Measurements from ENCODE around the gene KIAA1328. TPM values are rescaled to one million over a fixed set of nuclear protein-coding genes. Genes with fewer than 3 reads are reported as not detected.

KIAA1328 gene
- total RNA-seq, 1 experiment from 2014 or later = 4.9 TPM

- H3K4me3 Mint-ChIP-seq (ENCODE audit: unreplicated experiment) = no peak overlapping the region
- TF ChIP-seq CTCF (IDR thresholded peaks at IDR 0.05; ENCODE audit: insufficient read depth in 1 of 2, low read depth in 1 of 2, low read length in 1 of 2, severe bottlenecking in 1 of 2, unreplicated experiment in 1 of 2) = no peak
- CTCF ChIA-PET = no interaction called here
- Histone ChIP-seq H3K4me1 (no peaks in the 10 kb centered on the region), H3K36me3 (ENCODE audit: control insufficient read depth, insufficient read depth, low read length) (no peaks in the 10 kb centered on the region), H3K4me3 (ENCODE audit: low read depth, low read length) (no peak overlapping the region), H3K27me3 (replicated peaks; ENCODE audit: control insufficient read depth, insufficient read depth, low read length) (no peaks in the 10 kb centered on the region), H3K9me3 (no peaks in the 10 kb centered on the region)
- DNase-seq = no peak
- no peaks in the 10 kb centered on the region for H3K9me3 Mint-ChIP-seq (ENCODE audit: unreplicated experiment)
- H3K27ac Mint-ChIP-seq (ENCODE audit: unreplicated experiment) = no peak overlapping the region
- peaks cover 3% of the 10 kb centered on the region for H3K4me1 Mint-ChIP-seq (ENCODE audit: low read depth, unreplicated experiment)
- no peaks in the 10 kb centered on the region for H3K36me3 Mint-ChIP-seq (ENCODE audit: insufficient read depth, unreplicated experiment)
- H3K27me3 Mint-ChIP-seq (ENCODE audit: insufficient read depth, unreplicated experiment) = no peaks in the 10 kb centered on the region
- POLR2A ChIA-PET = no interaction called here
- BruUV-seq (replicated peaks) = no TSS peak
- intact Hi-C loops (cut with micrococcal nuclease; ENCODE audit: unreplicated experiment) = no loop called here
These were observed 396.4 kb downstream of the KIAA1328 start for GRCh38 chr18:37225279-37225678.

- Mint-ChIP-seq H3K36me3 (ENCODE audit: insufficient read depth, unreplicated experiment) (no peaks in the 10 kb centered on the region), H3K4me3 (ENCODE audit: unreplicated experiment) (no peak overlapping the region), H3K27me3 (ENCODE audit: insufficient read depth, unreplicated experiment) (no peaks in the 10 kb centered on the region), H3K27ac (ENCODE audit: unreplicated experiment) (no peak overlapping the region), H3K4me1 (ENCODE audit: low read depth, unreplicated experiment) (peaks cover 5% of the 10 kb centered on the region), H3K9me3 (ENCODE audit: unreplicated experiment) (no peaks in the 10 kb centered on the region)
- POLR2A ChIA-PET = no interaction called here
- Histone ChIP-seq H3K9me3 (no peaks in the 10 kb centered on the region), H3K27me3 (replicated peaks; ENCODE audit: control insufficient read depth, insufficient read depth, low read length) (no peaks in the 10 kb centered on the region), H3K36me3 (ENCODE audit: control insufficient read depth, insufficient read depth, low read length) (no peaks in the 10 kb centered on the region), H3K4me1 (no peaks in the 10 kb centered on the region), H3K4me3 (ENCODE audit: low read depth, low read length) (no peak overlapping the region)
- no peak for DNase-seq
- no peak for TF ChIP-seq CTCF (IDR thresholded peaks at IDR 0.05; ENCODE audit: insufficient read depth in 1 of 2, low read depth in 1 of 2, low read length in 1 of 2, severe bottlenecking in 1 of 2, unreplicated experiment in 1 of 2)
- intact Hi-C loops (cut with micrococcal nuclease; ENCODE audit: unreplicated experiment) = no loop called here
- no TSS peak for BruUV-seq (replicated peaks)
- CTCF ChIA-PET = no interaction called here
These were observed 401.8 kb downstream of the KIAA1328 start for GRCh38 chr18:37230768-37231167.

DNA sequence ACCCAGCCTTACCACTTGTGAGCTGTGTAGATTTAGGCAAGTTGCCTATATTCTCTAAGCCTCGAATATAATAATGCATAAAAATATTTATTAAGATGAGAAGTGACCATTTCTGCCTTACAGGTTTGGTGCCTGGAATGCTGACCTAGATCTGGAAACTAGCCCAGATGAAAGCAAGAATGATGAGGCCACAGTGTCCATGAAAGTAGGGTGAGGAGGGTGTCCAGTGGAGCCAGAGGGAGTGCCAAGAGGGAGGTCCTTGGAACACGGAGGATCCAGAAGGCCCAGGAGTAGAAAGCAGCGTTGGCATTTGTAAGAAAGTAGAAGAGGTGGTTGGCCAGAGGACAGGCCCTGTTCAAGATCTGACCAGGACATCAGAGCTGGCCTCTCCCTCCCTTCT lies 402.3 kb downstream of the KIAA1328 start:
- no peaks in the 10 kb centered on the region for H3K9me3 ChIP-seq
- Mint-ChIP-seq H3K27ac (ENCODE audit: unreplicated experiment) (no peak overlapping the region), H3K4me3 (ENCODE audit: unreplicated experiment) (no peak overlapping the region), H3K9me3 (ENCODE audit: unreplicated experiment) (no peaks in the 10 kb centered on the region), H3K36me3 (ENCODE audit: insufficient read depth, unreplicated experiment) (no peaks in the 10 kb centered on the region), H3K4me1 (ENCODE audit: low read depth, unreplicated experiment) (peaks cover 5% of the 10 kb centered on the region), H3K27me3 (ENCODE audit: insufficient read depth, unreplicated experiment) (no peaks in the 10 kb centered on the region)
- BruUV-seq (replicated peaks) = no TSS peak
- ChIA-PET POLR2A (no interaction called here), CTCF (no interaction called here)
- H3K36me3 ChIP-seq (ENCODE audit: control insufficient read depth, insufficient read depth, low read length) = no peaks in the 10 kb centered on the region
- no peaks in the 10 kb centered on the region for H3K27me3 ChIP-seq (replicated peaks; ENCODE audit: control insufficient read depth, insufficient read depth, low read length)
- intact Hi-C loops (cut with micrococcal nuclease; ENCODE audit: unreplicated experiment) = no loop called here
- no peak for DNase-seq
- no peaks in the 10 kb centered on the region for H3K4me1 ChIP-seq
- no peak overlapping the region for H3K4me3 ChIP-seq (ENCODE audit: low read depth, low read length)
- no peak for TF ChIP-seq CTCF (IDR thresholded peaks at IDR 0.05; ENCODE audit: insufficient read depth in 1 of 2, low read depth in 1 of 2, low read length in 1 of 2, severe bottlenecking in 1 of 2, unreplicated experiment in 1 of 2)

All from Caco-2 (cell line).